ENCODE results near the gene EDDM13. TPM values are rescaled to one million over a fixed set of nuclear protein-coding genes. Genes with fewer than 3 reads are reported as not detected.

EDDM13 gene
- total and polyA plus RNA-seq, 2 of the 13 experiments (the other 11 are each of a cell fraction or from before 2014, with no cell fraction given) = not detected

- TF ChIP-seq KIAA2018 (CRISPR knock-in tag; IDR thresholded peaks at IDR 0.05; ENCODE audit: borderline replicate concordance) (no peak), ZNF335 (CRISPR knock-in tag; IDR thresholded peaks at IDR 0.05) (0 out of 2 replicates have a peak, but pooled peaks have one; percentile 0), ZNF792 (CRISPR knock-in tag; IDR thresholded peaks at IDR 0.05) (0 out of 2 replicates have a peak, but pooled peaks have one; percentile 19), TIGD3 (CRISPR knock-in tag; IDR thresholded peaks at IDR 0.05; ENCODE audit: borderline replicate concordance) (no peak), RAD21 (CRISPR knock-in tag; IDR thresholded peaks at IDR 0.05) (no peak), ZNF746 (CRISPR knock-in tag; IDR thresholded peaks at IDR 0.05) (no peak), HCFC1 (IDR thresholded peaks at IDR 0.05; ENCODE audit: low read depth, low read length) (no peak), ZNF549 (CRISPR knock-in tag; IDR thresholded peaks at IDR 0.05) (no peak), FOSL1 (CRISPR knock-in tag; IDR thresholded peaks at IDR 0.05; ENCODE audit: borderline replicate concordance) (no peak), GATAD1 (CRISPR knock-in tag; IDR thresholded peaks at IDR 0.05) (no peak; the same call in 1 of the 2 replicates), ZNF264 (CRISPR knock-in tag; IDR thresholded peaks at IDR 0.05) (no peak), RFX5 (IDR thresholded peaks at IDR 0.05; ENCODE audit: low read depth, low read length) (peak; percentile 9; the same call in 1 of the 2 replicates), CC2D1A (CRISPR knock-in tag; IDR thresholded peaks at IDR 0.05) (no peak), SKI (IDR thresholded peaks at IDR 0.05; ENCODE audit: partially characterized antibody) (no peak), MED8 (CRISPR knock-in tag; IDR thresholded peaks at IDR 0.05; ENCODE audit: insufficient replicate concordance) (no peak), ZNF501 (CRISPR knock-in tag; IDR thresholded peaks at IDR 0.05) (no peak), THYN1 (CRISPR knock-in tag; IDR thresholded peaks at IDR 0.05; ENCODE audit: borderline replicate concordance, low read depth) (no peak), KMT2A (CRISPR knock-in tag; IDR thresholded peaks at IDR 0.05) (peak; percentile 26; the same call in 1 of the 2 replicates), ZNF547 (CRISPR knock-in tag; IDR thresholded peaks at IDR 0.05) (no peak), ELF4 (CRISPR knock-in tag; IDR thresholded peaks at IDR 0.05; ENCODE audit: borderline replicate concordance) (no peak), E2F2 (CRISPR knock-in tag; IDR thresholded peaks at IDR 0.05; ENCODE audit: borderline replicate concordance) (no peak)
- TF ChIP-seq, protein P1, sequence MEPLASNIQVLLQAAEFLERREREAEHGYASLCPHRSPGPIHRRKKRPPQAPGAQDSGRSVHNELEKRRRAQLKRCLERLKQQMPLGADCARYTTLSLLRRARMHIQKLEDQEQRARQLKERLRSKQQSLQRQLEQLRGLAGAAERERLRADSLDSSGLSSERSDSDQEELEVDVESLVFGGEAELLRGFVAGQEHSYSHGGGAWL (CRISPR knock-in tag; IDR thresholded peaks at IDR 0.05) = no peak
Measured at GRCh38 chr19:56314018-56314380, 41.5 kb downstream of the EDDM13 start (continued).
